BLaER1 treated with 17β-estradiol and CSF1 and Interleukin-3, amounts not matched to agents 10 nM and 100 nM (cell line): ENCODE data around the gene GRIK3.
A peak's percentile ranks its signal among the peaks of the same experiment; 100 is the strongest.

ENCODE experiments used
- H3K27ac ChIP-seq, 11 experiments: shearing (Covaris generic); formaldehyde crosslinking; 2 replicates each; pipeline ENCODE4 v1.8.1; 2022
- H3K27me3 ChIP-seq, 11 experiments: shearing (Covaris generic); formaldehyde crosslinking; 2 replicates each; pipeline ENCODE4 v1.8.1; 2022
- H3K36me3 ChIP-seq, 11 experiments: shearing (Covaris generic); formaldehyde crosslinking; 2 replicates each; pipeline ENCODE4 v1.8.1; 2022
- H3K4me1 ChIP-seq, 10 experiments: shearing (Covaris generic); formaldehyde crosslinking; 2 replicates each; pipeline ENCODE4 v1.8.1; 2022
- H3K4me2 ChIP-seq, 11 experiments: shearing (Covaris generic); formaldehyde crosslinking; 2 replicates each; pipeline ENCODE4 v1.8.1; 2022
- H3K4me3 ChIP-seq, 10 experiments: shearing (Covaris generic); formaldehyde crosslinking; 2 replicates each; pipeline ENCODE4 v1.8.1; 2022
- H3K9ac ChIP-seq, 11 experiments: shearing (Covaris generic); formaldehyde crosslinking; 2 replicates each; pipeline ENCODE4 v1.8.1; 2022
- H3K9me3 ChIP-seq, 11 experiments: shearing (Covaris generic); formaldehyde crosslinking; replicated peaks in 1 of 11; 2 replicates each; pipeline ENCODE4 v1.8.1; 2022
- H4K20me1 ChIP-seq, 11 experiments: shearing (Covaris generic); formaldehyde crosslinking; 2 replicates each; pipeline ENCODE4 v1.8.1; 2022
- Cebpa-rat ChIP-seq, 11 experiments: shearing (Covaris generic); IDR thresholded peaks; 2 replicates each; pipeline ENCODE4 v1.8.1; 2022

Gene GRIK3

GRCh38 chr1:37032660-37033354, 1.5 kb downstream of the GRIK3 start:
- Histone ChIP-seq H3K9me3 (peaks cover 0 to 12% (median 0%) of the 10 kb centered on the region in 11 experiments; a peak in 7 of 22 replicates), H3K27me3 (peaks cover 82 to 98% (median 89%) of the 10 kb centered on the region in 11 experiments), H3K27ac (no peak overlapping the region), H3K4me1 (peaks cover 56 to 66% (median 60%) of the 10 kb centered on the region in 10 experiments), H3K4me2 (peak overlapping the region; percentile 75 to 98 (median 92)), H3K4me3 (peak overlapping the region in 8 of 10 experiments; percentile 14 to 67 (median 56); a peak in 9 of 20 replicates), H4K20me1 (peaks cover 0 to 66% (median 47%) of the 10 kb centered on the region in 11 experiments; a peak in 20 of 22 replicates), H3K36me3 (no peaks in the 10 kb centered on the region), H3K9ac (no peak overlapping the region; a peak in 1 of 22 replicates)
- no peak for TF ChIP-seq Cebpa-rat (IDR thresholded peaks at IDR 0.05)

GRCh38 chr1:37031871-37032270, 2.4 kb downstream of the GRIK3 start:
- no peak overlapping the region for H3K27ac ChIP-seq
- H3K4me1 ChIP-seq = peaks cover 53 to 63% (median 58%) of the 10 kb centered on the region in 10 experiments
- peaks cover 74 to 90% (median 80%) of the 10 kb centered on the region in 11 experiments for H3K27me3 ChIP-seq
- no peaks in the 10 kb centered on the region for H3K36me3 ChIP-seq
- no peak overlapping the region for H3K9ac ChIP-seq
- H4K20me1 ChIP-seq = peaks cover 0 to 66% (median 47%) of the 10 kb centered on the region in 11 experiments; a peak in 20 of 22 replicates
- H3K9me3 ChIP-seq = peaks cover 0 to 12% (median 0%) of the 10 kb centered on the region in 11 experiments; a peak in 7 of 22 replicates
- no peak overlapping the region for H3K4me2 ChIP-seq
- H3K4me3 ChIP-seq = no peak overlapping the region
- TF ChIP-seq Cebpa-rat (IDR thresholded peaks at IDR 0.05) = no peak

- H3K9me3 ChIP-seq = peaks cover 0 to 12% (median 0%) of the 10 kb centered on the region in 11 experiments; a peak in 7 of 22 replicates
- H3K9ac ChIP-seq = no peak overlapping the region
- H3K27me3 ChIP-seq = peaks cover 69 to 85% (median 76%) of the 10 kb centered on the region in 11 experiments
- H3K27ac ChIP-seq = no peak overlapping the region
- no peak for TF ChIP-seq Cebpa-rat (IDR thresholded peaks at IDR 0.05)
- H3K4me1 ChIP-seq = peaks cover 49 to 59% (median 54%) of the 10 kb centered on the region in 10 experiments
- no peak overlapping the region for H3K4me3 ChIP-seq
- peaks cover 0 to 63% (median 47%) of the 10 kb centered on the region in 11 experiments; a peak in 20 of 22 replicates for H4K20me1 ChIP-seq
- no peak overlapping the region for H3K4me2 ChIP-seq
- no peaks in the 10 kb centered on the region for H3K36me3 ChIP-seq
Measured at GRCh38 chr1:37031429-37031828, 2.9 kb downstream of the GRIK3 start.

GRCh38 chr1:37028981-37029617, 5.2 kb downstream of the GRIK3 start:
- H3K4me2 ChIP-seq = peak overlapping the region; percentile 53 to 84 (median 71)
- TF ChIP-seq Cebpa-rat (IDR thresholded peaks at IDR 0.05) = peak in 2 of 11 experiments; percentile 24 to 30; a peak in 2 of 22 replicates
- H3K4me1 ChIP-seq = peaks cover 30 to 36% (median 34%) of the 10 kb centered on the region in 10 experiments
- no peaks in the 10 kb centered on the region for H3K36me3 ChIP-seq
- peaks cover 46 to 62% (median 52%) of the 10 kb centered on the region in 11 experiments for H3K27me3 ChIP-seq
- peak overlapping the region in 1 of 11 experiments; percentile 3; a peak in 1 of 22 replicates for H3K9ac ChIP-seq
- peak overlapping the region in 2 of 11 experiments; percentile 20 to 41; a peak in 3 of 22 replicates for H3K27ac ChIP-seq
- peaks cover 0 to 12% (median 0%) of the 10 kb centered on the region in 11 experiments; a peak in 7 of 22 replicates for H3K9me3 ChIP-seq
- peaks cover 0 to 40% (median 29%) of the 10 kb centered on the region in 11 experiments; a peak in 19 of 22 replicates for H4K20me1 ChIP-seq
- no peak overlapping the region for H3K4me3 ChIP-seq

GRCh38 chr1:37021502-37021901, 12.8 kb downstream of the GRIK3 start:
- no peak for TF ChIP-seq Cebpa-rat (IDR thresholded peaks at IDR 0.05)
- no peaks in the 10 kb centered on the region for H3K4me1 ChIP-seq
- H3K27ac ChIP-seq = no peak overlapping the region
- no peaks in the 10 kb centered on the region; a peak in 1 of 22 replicates for H3K27me3 ChIP-seq
- H3K36me3 ChIP-seq = no peaks in the 10 kb centered on the region
- H3K4me2 ChIP-seq = no peak overlapping the region
- H4K20me1 ChIP-seq = peaks cover 0 to 14% (median 0%) of the 10 kb centered on the region in 11 experiments; a peak in 4 of 22 replicates
- H3K4me3 ChIP-seq = no peak overlapping the region
- H3K9ac ChIP-seq = no peak overlapping the region
- no peaks in the 10 kb centered on the region for H3K9me3 ChIP-seq

GRCh38 chr1:37020653-37021277, 13.6 kb downstream of the GRIK3 start:
- no peak overlapping the region for H3K9ac ChIP-seq
- H3K9me3 ChIP-seq = no peaks in the 10 kb centered on the region
- H3K4me1 ChIP-seq = peaks cover 0 to 2% (median 0%) of the 10 kb centered on the region in 10 experiments; a peak in 1 of 20 replicates
- H4K20me1 ChIP-seq = peaks cover 0 to 19% (median 0%) of the 10 kb centered on the region in 11 experiments; a peak in 4 of 22 replicates
- H3K27ac ChIP-seq = no peak overlapping the region
- no peak overlapping the region for H3K4me3 ChIP-seq
- no peaks in the 10 kb centered on the region for H3K36me3 ChIP-seq
- no peak for TF ChIP-seq Cebpa-rat (IDR thresholded peaks at IDR 0.05)
- H3K4me2 ChIP-seq = no peak overlapping the region
- H3K27me3 ChIP-seq = no peaks in the 10 kb centered on the region

GRCh38 chr1:37018510-37018909, 15.8 kb downstream of the GRIK3 start:
- Histone ChIP-seq H3K4me3 (no peak overlapping the region), H3K4me2 (no peak overlapping the region), H3K4me1 (peaks cover 0 to 8% (median 0%) of the 10 kb centered on the region in 10 experiments; a peak in 3 of 20 replicates), H3K36me3 (no peaks in the 10 kb centered on the region), H3K27ac (no peak overlapping the region), H3K27me3 (no peaks in the 10 kb centered on the region), H3K9me3 (no peaks in the 10 kb centered on the region), H3K9ac (no peak overlapping the region), H4K20me1 (peaks cover 0 to 23% (median 0%) of the 10 kb centered on the region in 11 experiments; a peak in 4 of 22 replicates)
- no peak for TF ChIP-seq Cebpa-rat (IDR thresholded peaks at IDR 0.05)

GRCh38 chr1:37017720-37018119, 16.6 kb downstream of the GRIK3 start:
- no peaks in the 10 kb centered on the region for H3K27me3 ChIP-seq
- TF ChIP-seq Cebpa-rat (IDR thresholded peaks at IDR 0.05) = no peak
- H3K4me3 ChIP-seq = no peak overlapping the region
- peaks cover 0 to 8% (median 0%) of the 10 kb centered on the region in 10 experiments; a peak in 3 of 20 replicates for H3K4me1 ChIP-seq
- H3K36me3 ChIP-seq = no peaks in the 10 kb centered on the region
- no peak overlapping the region for H3K9ac ChIP-seq
- no peak overlapping the region for H3K4me2 ChIP-seq
- H4K20me1 ChIP-seq = peaks cover 0 to 23% (median 0%) of the 10 kb centered on the region in 11 experiments; a peak in 4 of 22 replicates
- H3K27ac ChIP-seq = no peak overlapping the region
- no peaks in the 10 kb centered on the region for H3K9me3 ChIP-seq
